ENCODE results near the gene CMSS1.

Gene CMSS1

GRCh38 chr3:100053951-100054620 lies 236.4 kb downstream of the CMSS1 start:
- Histone ChIP-seq H3K27me3 (ENCODE audit: insufficient read depth, low read length) (no peaks in the 10 kb centered on the region), H3K79me2 (ENCODE audit: control insufficient read depth, insufficient read depth, low read length, unreplicated experiment) (no peaks in the 10 kb centered on the region), H3K4me1 (ENCODE audit: control insufficient read depth, insufficient read depth, low read length, unreplicated experiment) (peaks cover 10% of the 10 kb centered on the region), H3K4me3 (ENCODE audit: low read depth, low read length) (no peak overlapping the region), H3K27ac (ENCODE audit: low read depth, low read length) (no peak overlapping the region), H2AFZ (ENCODE audit: low read length, unreplicated experiment) (no peak overlapping the region), H3K36me3 (ENCODE audit: insufficient read depth, low read length) (no peaks in the 10 kb centered on the region)

- no peaks in the 10 kb centered on the region for H3K27me3 ChIP-seq (ENCODE audit: insufficient read depth, low read length)
Observed at GRCh38 chr3:100057716-100058575, 240.3 kb downstream of the CMSS1 start.

GRCh38 chr3:100059472-100059871 lies 241.8 kb downstream of the CMSS1 start:
- H3K27me3 ChIP-seq (ENCODE audit: insufficient read depth, low read length): no peaks in the 10 kb centered on the region
- no peak overlapping the region for H3K4me3 ChIP-seq (ENCODE audit: low read depth, low read length)
- no peak overlapping the region for H2AFZ ChIP-seq (ENCODE audit: low read length, unreplicated experiment)
- H3K27ac ChIP-seq (ENCODE audit: low read depth, low read length): no peak overlapping the region
- no peaks in the 10 kb centered on the region for H3K36me3 ChIP-seq (ENCODE audit: insufficient read depth, low read length)
- peaks cover 19% of the 10 kb centered on the region for H3K4me1 ChIP-seq (ENCODE audit: control insufficient read depth, insufficient read depth, low read length, unreplicated experiment)
- H3K79me2 ChIP-seq (ENCODE audit: control insufficient read depth, insufficient read depth, low read length, unreplicated experiment): no peaks in the 10 kb centered on the region

More at GRCh38 chr3:100057716-100058575, 240.3 kb downstream of the CMSS1 start:
- H3K27ac ChIP-seq (ENCODE audit: low read depth, low read length): no peak overlapping the region
- no peaks in the 10 kb centered on the region for H3K79me2 ChIP-seq (ENCODE audit: control insufficient read depth, insufficient read depth, low read length, unreplicated experiment)
- H3K4me3 ChIP-seq (ENCODE audit: low read depth, low read length): no peak overlapping the region
- H3K4me1 ChIP-seq (ENCODE audit: control insufficient read depth, insufficient read depth, low read length, unreplicated experiment): peaks cover 10% of the 10 kb centered on the region
- H2AFZ ChIP-seq (ENCODE audit: low read length, unreplicated experiment): no peak overlapping the region
- H3K36me3 ChIP-seq (ENCODE audit: insufficient read depth, low read length): no peaks in the 10 kb centered on the region

GRCh38 chr3:100060685-100061484 lies 243.2 kb downstream of the CMSS1 start:
- Histone ChIP-seq H3K4me1 (ENCODE audit: control insufficient read depth, insufficient read depth, low read length, unreplicated experiment) (peaks cover 18% of the 10 kb centered on the region), H3K27ac (ENCODE audit: low read depth, low read length) (no peak overlapping the region), H2AFZ (ENCODE audit: low read length, unreplicated experiment) (no peak overlapping the region), H3K4me3 (ENCODE audit: low read depth, low read length) (no peak overlapping the region), H3K27me3 (ENCODE audit: insufficient read depth, low read length) (no peaks in the 10 kb centered on the region), H3K79me2 (ENCODE audit: control insufficient read depth, insufficient read depth, low read length, unreplicated experiment) (no peaks in the 10 kb centered on the region), H3K36me3 (ENCODE audit: insufficient read depth, low read length) (no peaks in the 10 kb centered on the region)

- no peak overlapping the region for H2AFZ ChIP-seq (ENCODE audit: low read length, unreplicated experiment)
- no peak overlapping the region for H3K27ac ChIP-seq (ENCODE audit: low read depth, low read length)
- no peaks in the 10 kb centered on the region for H3K36me3 ChIP-seq (ENCODE audit: insufficient read depth, low read length)
- no peaks in the 10 kb centered on the region for H3K27me3 ChIP-seq (ENCODE audit: insufficient read depth, low read length)
- no peaks in the 10 kb centered on the region for H3K79me2 ChIP-seq (ENCODE audit: control insufficient read depth, insufficient read depth, low read length, unreplicated experiment)
- no peak overlapping the region for H3K4me3 ChIP-seq (ENCODE audit: low read depth, low read length)
- peaks cover 14% of the 10 kb centered on the region for H3K4me1 ChIP-seq (ENCODE audit: control insufficient read depth, insufficient read depth, low read length, unreplicated experiment)
Observed at GRCh38 chr3:100062665-100063064, 245.0 kb downstream of the CMSS1 start.

- Histone ChIP-seq H3K36me3 (ENCODE audit: insufficient read depth, low read length) (no peaks in the 10 kb centered on the region), H3K79me2 (ENCODE audit: control insufficient read depth, insufficient read depth, low read length, unreplicated experiment) (no peaks in the 10 kb centered on the region), H3K4me3 (ENCODE audit: low read depth, low read length) (no peak overlapping the region), H3K27me3 (ENCODE audit: insufficient read depth, low read length) (no peaks in the 10 kb centered on the region), H3K27ac (ENCODE audit: low read depth, low read length) (no peak overlapping the region), H3K4me1 (ENCODE audit: control insufficient read depth, insufficient read depth, low read length, unreplicated experiment) (peaks cover 10% of the 10 kb centered on the region), H2AFZ (ENCODE audit: low read length, unreplicated experiment) (no peak overlapping the region)
Observed at GRCh38 chr3:100063929-100064461, 246.3 kb downstream of the CMSS1 start.

- Histone ChIP-seq H2AFZ (ENCODE audit: low read length, unreplicated experiment) (no peak overlapping the region), H3K4me3 (ENCODE audit: low read depth, low read length) (no peak overlapping the region), H3K27me3 (ENCODE audit: insufficient read depth, low read length) (no peaks in the 10 kb centered on the region), H3K4me1 (ENCODE audit: control insufficient read depth, insufficient read depth, low read length, unreplicated experiment) (peaks cover 10% of the 10 kb centered on the region), H3K27ac (ENCODE audit: low read depth, low read length) (no peak overlapping the region), H3K79me2 (ENCODE audit: control insufficient read depth, insufficient read depth, low read length, unreplicated experiment) (no peaks in the 10 kb centered on the region), H3K36me3 (ENCODE audit: insufficient read depth, low read length) (no peaks in the 10 kb centered on the region)
Observed at GRCh38 chr3:100067589-100067988, 249.9 kb downstream of the CMSS1 start.

- H3K4me1 ChIP-seq (ENCODE audit: control insufficient read depth, insufficient read depth, low read length, unreplicated experiment): peaks cover 6% of the 10 kb centered on the region
- no peak overlapping the region for H3K27ac ChIP-seq (ENCODE audit: low read depth, low read length)
- H3K79me2 ChIP-seq (ENCODE audit: control insufficient read depth, insufficient read depth, low read length, unreplicated experiment): no peaks in the 10 kb centered on the region
- H2AFZ ChIP-seq (ENCODE audit: low read length, unreplicated experiment): no peak overlapping the region
- no peak overlapping the region for H3K4me3 ChIP-seq (ENCODE audit: low read depth, low read length)
- H3K27me3 ChIP-seq (ENCODE audit: insufficient read depth, low read length): no peaks in the 10 kb centered on the region
- H3K36me3 ChIP-seq (ENCODE audit: insufficient read depth, low read length): no peaks in the 10 kb centered on the region
Observed at GRCh38 chr3:100068826-100069225, 251.2 kb downstream of the CMSS1 start.

- no peak overlapping the region for H3K27ac ChIP-seq (ENCODE audit: low read depth, low read length)
- H3K36me3 ChIP-seq (ENCODE audit: insufficient read depth, low read length): no peaks in the 10 kb centered on the region
- no peak overlapping the region for H3K4me3 ChIP-seq (ENCODE audit: low read depth, low read length)
- no peak overlapping the region for H2AFZ ChIP-seq (ENCODE audit: low read length, unreplicated experiment)
- no peaks in the 10 kb centered on the region for H3K79me2 ChIP-seq (ENCODE audit: control insufficient read depth, insufficient read depth, low read length, unreplicated experiment)
- H3K4me1 ChIP-seq (ENCODE audit: control insufficient read depth, insufficient read depth, low read length, unreplicated experiment): peaks cover under 1% of the 10 kb centered on the region
- no peaks in the 10 kb centered on the region for H3K27me3 ChIP-seq (ENCODE audit: insufficient read depth, low read length)
Observed at GRCh38 chr3:100069472-100069871, 251.8 kb downstream of the CMSS1 start.

GRCh38 chr3:100072326-100073048 lies 254.8 kb downstream of the CMSS1 start:
- no peaks in the 10 kb centered on the region for H3K79me2 ChIP-seq (ENCODE audit: control insufficient read depth, insufficient read depth, low read length, unreplicated experiment)
- H3K27me3 ChIP-seq (ENCODE audit: insufficient read depth, low read length): no peaks in the 10 kb centered on the region
- H3K36me3 ChIP-seq (ENCODE audit: insufficient read depth, low read length): no peaks in the 10 kb centered on the region
- H3K27ac ChIP-seq (ENCODE audit: low read depth, low read length): no peak overlapping the region
- H3K4me3 ChIP-seq (ENCODE audit: low read depth, low read length): no peak overlapping the region
- H2AFZ ChIP-seq (ENCODE audit: low read length, unreplicated experiment): no peak overlapping the region
- H3K4me1 ChIP-seq (ENCODE audit: control insufficient read depth, insufficient read depth, low read length, unreplicated experiment): no peaks in the 10 kb centered on the region

Data from ACC112 (cell line).